DOHH2 (cell line): ENCODE results near the gene DDIT4.

Experiments used
- H3F3A ChIP-seq: fragments of 200-600 bp; sonication (generic), shearing (Covaris generic); 2 replicates; pipeline ENCODE4 v1.6.0; 2016; ENCODE audit warnings: antibody characterized with exemption, mild to moderate bottlenecking; ENCODE audit not compliant: control insufficient read depth, insufficient read depth
- H3K27ac ChIP-seq: fragments of 200-600 bp; sonication (generic); 2 replicates; pipeline ENCODE4 v1.5.1; 2014; ENCODE audit warnings: low read depth, mild to moderate bottlenecking, low read length, moderate library complexity
- H3K27me3 ChIP-seq: fragments of 200-600 bp; sonication (generic); 2 replicates; pipeline ENCODE4 v1.6.1; 2014; ENCODE audit warnings: mild to moderate bottlenecking, low read length, mixed read lengths; ENCODE audit not compliant: control insufficient read depth
- H3K36me3 ChIP-seq: fragments of 200-600 bp; sonication (generic); 2 replicates; pipeline ENCODE4 v1.6.1; 2014; ENCODE audit warnings: mild to moderate bottlenecking, low read length, moderate library complexity, mixed read lengths; ENCODE audit not compliant: control insufficient read depth
- H3K4me1 ChIP-seq: fragments of 200-600 bp; sonication (generic); 2 replicates; pipeline ENCODE4 v1.6.1; 2014; ENCODE audit warnings: mild to moderate bottlenecking, low read length, mixed read lengths; ENCODE audit not compliant: control insufficient read depth
- H3K4me2 ChIP-seq: fragments of 200-600 bp; sonication (generic); 2 replicates; pipeline ENCODE4 v1.6.0; 2014; ENCODE audit warnings: mild to moderate bottlenecking, low read length, moderate library complexity
- H3K4me3 ChIP-seq: fragments of 200-600 bp; sonication (generic); 2 replicates; pipeline ENCODE4 v1.5.1; 2014; ENCODE audit warnings: mild to moderate bottlenecking, low read length, mixed read lengths
- H3K79me2 ChIP-seq: fragments of 200-600 bp; sonication (generic); 2 replicates; pipeline ENCODE4 v1.6.1; 2014; ENCODE audit warnings: mild to moderate bottlenecking, low read length, mixed read lengths; ENCODE audit not compliant: control insufficient read depth
- H3K9me2 ChIP-seq: fragments of 200-600 bp; sonication (generic); replicated peaks from 2 replicates; pipeline ENCODE4 v1.6.1; 2014; ENCODE audit warnings: mild to moderate bottlenecking, low read length, mixed read lengths; ENCODE audit not compliant: control insufficient read depth
- H3K9me3 ChIP-seq: fragments of 200-600 bp; sonication (generic); 2 replicates; pipeline ENCODE4 v1.6.1; 2014; ENCODE audit warnings: antibody characterized with exemption, low read length, mixed read lengths; ENCODE audit not compliant: control insufficient read depth, insufficient read depth
- H4K20me1 ChIP-seq: fragments of 200-600 bp; sonication (generic); 2 replicates; pipeline ENCODE4 v1.6.0; 2014; ENCODE audit warnings: low read depth, mild to moderate bottlenecking, antibody characterized with exemption, low read length, moderate library complexity; ENCODE audit not compliant: control insufficient read depth, insufficient read depth
- CTCF ChIP-seq: fragments of 200-600 bp; sonication (generic); IDR thresholded peaks from one replicate; pipeline ENCODE4 v1.5.1; 2014; ENCODE audit warnings: antibody characterized with exemption, mild to moderate bottlenecking, low read depth, low read length; ENCODE audit not compliant: poor library complexity, severe bottlenecking
- EZH2phosphoT487 ChIP-seq: fragments of 200-600 bp; sonication (generic); IDR thresholded peaks from 2 replicates; pipeline ENCODE4 v1.6.1; 2017; ENCODE audit warnings: borderline replicate concordance, mild to moderate bottlenecking, antibody characterized with exemption, low read length, moderate library complexity, mixed read lengths

DDIT4 gene

GRCh38 chr10:72254813-72255568 lies 18.7 kb upstream of the DDIT4 start:
- Histone ChIP-seq H3K27ac (peak overlapping the region; percentile 27; the same call in 1 of the 2 replicates), H3K4me3 (no peak overlapping the region), H3K9me2 (no peaks in the 10 kb centered on the region), H3K79me2 (no peaks in the 10 kb centered on the region), H3F3A (peaks cover 18% of the 10 kb centered on the region), H4K20me1 (no peaks in the 10 kb centered on the region), H3K4me2 (peak overlapping the region; percentile 54), H3K4me1 (peaks cover 72% of the 10 kb centered on the region), H3K27me3 (no peaks in the 10 kb centered on the region), H3K36me3 (no peaks in the 10 kb centered on the region), H3K9me3 (no peaks in the 10 kb centered on the region)
- TF ChIP-seq EZH2phosphoT487 (no peak), CTCF (no peak)

DNA sequence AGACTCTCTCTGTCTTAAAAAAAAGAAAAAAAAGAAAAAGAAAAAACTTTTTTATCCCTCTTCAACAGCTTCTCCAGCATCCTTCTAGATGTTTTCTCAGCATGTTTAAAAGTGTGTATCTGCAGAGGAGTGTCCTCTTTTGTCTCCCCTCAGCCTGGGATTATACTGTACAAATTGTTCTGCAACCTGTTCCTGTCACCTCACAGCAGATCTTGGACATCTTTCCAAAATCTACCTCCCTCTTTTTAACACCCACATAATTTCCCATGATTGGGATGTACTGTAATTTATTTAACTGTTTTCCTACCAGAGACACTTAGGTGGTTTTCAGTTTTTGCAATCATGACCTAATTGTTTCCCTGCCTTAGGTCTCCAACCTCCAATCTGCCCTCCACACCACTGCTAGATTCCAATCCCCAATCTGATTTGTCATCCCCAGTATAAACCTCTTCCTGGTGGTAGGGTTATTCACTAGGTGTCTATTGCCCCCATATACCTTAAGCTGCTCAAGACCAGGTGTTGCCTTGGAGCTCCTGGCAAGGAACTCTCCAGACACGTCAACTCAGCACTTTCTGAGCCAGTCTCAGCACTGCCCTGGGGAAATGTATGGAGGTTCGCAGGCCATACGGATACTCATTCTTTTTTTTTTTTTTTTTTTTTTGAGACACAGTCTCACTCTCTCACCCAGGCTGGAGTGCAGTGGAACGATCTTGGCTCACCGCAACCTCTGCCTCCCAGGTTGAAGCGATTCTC lies 17.6 kb upstream of the DDIT4 start:
- H3K9me3 ChIP-seq: no peaks in the 10 kb centered on the region
- no peak overlapping the region for H3K4me3 ChIP-seq
- peak overlapping the region; percentile 14; the same call in 1 of the 2 replicates for H3K27ac ChIP-seq
- H3K4me1 ChIP-seq: peaks cover 74% of the 10 kb centered on the region
- H3F3A ChIP-seq: peaks cover 19% of the 10 kb centered on the region
- H3K27me3 ChIP-seq: no peaks in the 10 kb centered on the region
- H4K20me1 ChIP-seq: no peaks in the 10 kb centered on the region
- no peaks in the 10 kb centered on the region for H3K9me2 ChIP-seq
- no peak overlapping the region for H3K4me2 ChIP-seq
- no peaks in the 10 kb centered on the region for H3K36me3 ChIP-seq
- no peaks in the 10 kb centered on the region for H3K79me2 ChIP-seq
- TF ChIP-seq EZH2phosphoT487 (no peak), CTCF (no peak)

- Histone ChIP-seq H3K27me3 (no peaks in the 10 kb centered on the region), H3K4me2 (peak overlapping the region; percentile 63), H3K4me3 (peak overlapping the region; percentile 19), H3K79me2 (no peaks in the 10 kb centered on the region), H3K36me3 (no peaks in the 10 kb centered on the region), H3F3A (peaks cover 23% of the 10 kb centered on the region), H3K27ac (peak overlapping the region; percentile 26; the same call in 1 of the 2 replicates), H3K9me2 (no peaks in the 10 kb centered on the region), H3K4me1 (peaks cover 85% of the 10 kb centered on the region), H3K9me3 (no peaks in the 10 kb centered on the region), H4K20me1 (no peaks in the 10 kb centered on the region)
- no peak for TF ChIP-seq CTCF
- no peak for TF ChIP-seq EZH2phosphoT487
Measured at GRCh38 chr10:72257051-72257892, 16.5 kb upstream of the DDIT4 start.
